Smooth muscle cell (in vitro differentiated cells): ENCODE results near the gene SDF4. TPM values are rescaled to one million over a fixed set of nuclear protein-coding genes. Genes with fewer than 3 reads are reported as not detected.
"Not testable (repeated sequence)": the region's sequence is repeated elsewhere in the genome, so short reads cannot be mapped to it uniquely, and the experiment has no call there.

Source experiments
- DNase-seq: peaks from one replicate; lab custom pipeline; 2025; ENCODE audit not compliant: unreplicated experiment; lab: John Stamatoyannopoulos, UW
- H2AFZ ChIP-seq: fragments of 200-600 bp; sonication (generic); 2 replicates; pipeline ENCODE4 v1.6.0; 2016; ENCODE audit warnings: antibody characterized with exemption, low read depth, mild to moderate bottlenecking
- H3F3A ChIP-seq: fragments of 200-600 bp; sonication (generic); 2 replicates; pipeline ENCODE4 v1.6.0; 2017; ENCODE audit warnings: antibody characterized with exemption, low read depth
- H3K27ac ChIP-seq: fragments of 200-600 bp; sonication (generic); 2 replicates; pipeline ENCODE4 v1.5.1; 2016; ENCODE audit warnings: low read depth, mild to moderate bottlenecking
- H3K27me3 ChIP-seq: fragments of 200-600 bp; sonication (generic); 2 replicates; pipeline ENCODE4 v1.6.1; 2016; ENCODE audit warnings: low read depth, mild to moderate bottlenecking
- H3K36me3 ChIP-seq: fragments of 200-600 bp; sonication (generic); 2 replicates; pipeline ENCODE4 v1.5.1; 2016; ENCODE audit warnings: low read depth
- H3K4me1 ChIP-seq: fragments of 200-600 bp; sonication (generic); 2 replicates; pipeline ENCODE4 v1.5.1; 2016; ENCODE audit warnings: low read depth
- H3K4me2 ChIP-seq: fragments of 200-600 bp; sonication (generic); 2 replicates; pipeline ENCODE4 v1.6.0; 2016; ENCODE audit warnings: mild to moderate bottlenecking
- H3K4me3 ChIP-seq: fragments of 200-600 bp; sonication (generic); 2 replicates; pipeline ENCODE4 v1.5.1; 2016; ENCODE audit warnings: mild to moderate bottlenecking
- H3K79me2 ChIP-seq: fragments of 200-600 bp; sonication (generic); 2 replicates; pipeline ENCODE4 v1.6.0; 2016; ENCODE audit warnings: low read depth, mild to moderate bottlenecking
- H3K9ac ChIP-seq: fragments of 200-600 bp; sonication (generic); 2 replicates; pipeline ENCODE4 v1.6.0; 2016; ENCODE audit warnings: low read depth
- H3K9me3 ChIP-seq: fragments of 200-600 bp; sonication (generic); replicated peaks from 2 replicates; pipeline ENCODE4 v1.5.1; 2016; ENCODE audit warnings: low read depth
- H4K20me1 ChIP-seq: fragments of 200-600 bp; sonication (generic); 2 replicates; pipeline ENCODE4 v1.6.0; 2016; ENCODE audit warnings: low read depth
- WGBS: methylation state at CpG from one replicate; pipeline ENCODE4 v1.1.7; 2016; ENCODE audit warnings: low lambda C conversion rate; 5-methylcytosine and 5-hydroxymethylcytosine counted together
- polyA plus RNA-seq: library from polyadenylated mRNA; unstranded; fragments of >200 nt; fragmentation: Nextera tagmentation; extraction: Ambion mirVana; gene quantifications from 2 replicates; pipeline ENCODE4 v1.2.1, GENCODE V29; 2016
- total RNA-seq: library from RNA; depleted of rRNA; stranded (reverse); fragments of >200 nt; gene quantifications from 2 replicates; pipeline ENCODE4 v1.2.3, GENCODE V29; 2014
- TF ChIP-seq, protein P1 (sequence below): fragments of 200-600 bp; sonication (generic); IDR thresholded peaks from 2 replicates; pipeline ENCODE4 v1.5.1; 2017; ENCODE audit warnings: borderline replicate concordance, mild to moderate bottlenecking, antibody characterized with exemption; ENCODE audit not compliant: insufficient read depth, poor library complexity, severe bottlenecking

SDF4 gene
- total and polyA plus RNA-seq, 2 experiments from 2014 or later: 94.9 to 263 TPM

- H3K4me3 ChIP-seq: no peak overlapping the region
- H3K36me3 ChIP-seq: no peaks in the 10 kb centered on the region
- H2AFZ ChIP-seq: no peak overlapping the region
- H3K9ac ChIP-seq: no peak overlapping the region
- WGBS: 90% methylated on average over 13 of the region's 13 CpGs
- no peak for DNase-seq
- H4K20me1 ChIP-seq: no peaks in the 10 kb centered on the region
- no peak overlapping the region for H3K27ac ChIP-seq
- H3F3A ChIP-seq: no peaks in the 10 kb centered on the region
- H3K4me1 ChIP-seq: no peaks in the 10 kb centered on the region
- H3K4me2 ChIP-seq: no peak overlapping the region
- no peaks in the 10 kb centered on the region for H3K27me3 ChIP-seq
- H3K79me2 ChIP-seq: no peaks in the 10 kb centered on the region
- no peaks in the 10 kb centered on the region for H3K9me3 ChIP-seq
- TF ChIP-seq, protein P1, sequence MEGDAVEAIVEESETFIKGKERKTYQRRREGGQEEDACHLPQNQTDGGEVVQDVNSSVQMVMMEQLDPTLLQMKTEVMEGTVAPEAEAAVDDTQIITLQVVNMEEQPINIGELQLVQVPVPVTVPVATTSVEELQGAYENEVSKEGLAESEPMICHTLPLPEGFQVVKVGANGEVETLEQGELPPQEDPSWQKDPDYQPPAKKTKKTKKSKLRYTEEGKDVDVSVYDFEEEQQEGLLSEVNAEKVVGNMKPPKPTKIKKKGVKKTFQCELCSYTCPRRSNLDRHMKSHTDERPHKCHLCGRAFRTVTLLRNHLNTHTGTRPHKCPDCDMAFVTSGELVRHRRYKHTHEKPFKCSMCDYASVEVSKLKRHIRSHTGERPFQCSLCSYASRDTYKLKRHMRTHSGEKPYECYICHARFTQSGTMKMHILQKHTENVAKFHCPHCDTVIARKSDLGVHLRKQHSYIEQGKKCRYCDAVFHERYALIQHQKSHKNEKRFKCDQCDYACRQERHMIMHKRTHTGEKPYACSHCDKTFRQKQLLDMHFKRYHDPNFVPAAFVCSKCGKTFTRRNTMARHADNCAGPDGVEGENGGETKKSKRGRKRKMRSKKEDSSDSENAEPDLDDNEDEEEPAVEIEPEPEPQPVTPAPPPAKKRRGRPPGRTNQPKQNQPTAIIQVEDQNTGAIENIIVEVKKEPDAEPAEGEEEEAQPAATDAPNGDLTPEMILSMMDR: no peak
Observed at GRCh38 chr1:1196431-1197187, 35.2 kb downstream of the SDF4 start.

- H3K79me2 ChIP-seq: not testable (repeated sequence)
Observed at GRCh38 chr1:1195726-1196125, 36.1 kb downstream of the SDF4 start.

GRCh38 chr1:1194723-1195122, 37.1 kb downstream of the SDF4 start:
- no peaks in the 10 kb centered on the region for H3F3A ChIP-seq
- 80% methylated on average over 3 of the region's 3 CpGs for whole genome bisulfite sequencing
- no peak overlapping the region for H3K27ac ChIP-seq
- H2AFZ ChIP-seq: no peak overlapping the region
- no peak for DNase-seq
- TF ChIP-seq, protein P1: no peak
- no peaks in the 10 kb centered on the region for H3K27me3 ChIP-seq
- H4K20me1 ChIP-seq: no peaks in the 10 kb centered on the region
- H3K79me2 ChIP-seq: no peaks in the 10 kb centered on the region
- no peaks in the 10 kb centered on the region for H3K4me1 ChIP-seq
- H3K9me3 ChIP-seq: no peaks in the 10 kb centered on the region
- H3K9ac ChIP-seq: no peak overlapping the region
- H3K4me3 ChIP-seq: no peak overlapping the region
- no peak overlapping the region for H3K4me2 ChIP-seq
- H3K36me3 ChIP-seq: no peaks in the 10 kb centered on the region

More at GRCh38 chr1:1195726-1196125, 36.1 kb downstream of the SDF4 start:
- H3F3A ChIP-seq, H3K4me2 ChIP-seq, H4K20me1 ChIP-seq, H3K9ac ChIP-seq, H3K27ac ChIP-seq, H3K4me1 ChIP-seq, H3K9me3 ChIP-seq, H2AFZ ChIP-seq, DNase-seq, H3K4me3 ChIP-seq, H3K36me3 ChIP-seq, H3K27me3 ChIP-seq: not testable (repeated sequence)
- WGBS: 86% methylated on average over 6 of the region's 6 CpGs

DNA sequence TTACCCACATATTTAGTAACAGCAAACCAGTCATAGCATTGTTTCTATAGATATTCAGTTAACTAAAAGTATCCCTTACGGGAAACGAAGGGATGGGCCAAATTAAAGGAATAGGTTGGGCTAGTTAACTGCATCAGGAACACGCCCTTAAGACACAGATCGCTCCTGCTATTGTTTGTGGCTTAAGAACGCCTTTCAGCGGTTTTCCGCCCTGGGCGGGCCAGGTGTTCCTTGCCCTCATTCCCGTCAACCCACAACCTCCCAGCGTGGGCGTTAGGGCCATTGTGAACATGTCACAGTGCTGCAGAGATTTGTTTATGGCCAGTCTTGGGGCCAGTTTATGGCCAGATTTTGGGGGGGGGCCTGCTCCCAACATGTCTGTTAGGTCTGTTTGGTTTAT, 40.1 kb downstream of the SDF4 start:
- no peak overlapping the region for H3K9ac ChIP-seq
- H3K36me3 ChIP-seq: no peaks in the 10 kb centered on the region
- no peak for DNase-seq
- no peak overlapping the region for H3K27ac ChIP-seq
- H2AFZ ChIP-seq: no peak overlapping the region
- TF ChIP-seq, protein P1: no peak
- WGBS: 86% methylated on average over 11 of the region's 11 CpGs
- no peaks in the 10 kb centered on the region for H3K27me3 ChIP-seq
- no peaks in the 10 kb centered on the region for H3K9me3 ChIP-seq
- H3F3A ChIP-seq: no peaks in the 10 kb centered on the region
- H3K4me3 ChIP-seq: no peak overlapping the region
- no peaks in the 10 kb centered on the region for H3K79me2 ChIP-seq
- no peak overlapping the region for H3K4me2 ChIP-seq
- H4K20me1 ChIP-seq: no peaks in the 10 kb centered on the region
- H3K4me1 ChIP-seq: no peaks in the 10 kb centered on the region
